DMS53 treated with DMSO at 0.1 percent for 48 hours (cell line): ENCODE results near the gene PRELID3B.

Source experiments
- DNase-seq: peaks from one replicate; lab custom pipeline; 2025; ENCODE audit not compliant: unreplicated experiment; lab: John Stamatoyannopoulos, UW

The PRELID3B gene

DNA sequence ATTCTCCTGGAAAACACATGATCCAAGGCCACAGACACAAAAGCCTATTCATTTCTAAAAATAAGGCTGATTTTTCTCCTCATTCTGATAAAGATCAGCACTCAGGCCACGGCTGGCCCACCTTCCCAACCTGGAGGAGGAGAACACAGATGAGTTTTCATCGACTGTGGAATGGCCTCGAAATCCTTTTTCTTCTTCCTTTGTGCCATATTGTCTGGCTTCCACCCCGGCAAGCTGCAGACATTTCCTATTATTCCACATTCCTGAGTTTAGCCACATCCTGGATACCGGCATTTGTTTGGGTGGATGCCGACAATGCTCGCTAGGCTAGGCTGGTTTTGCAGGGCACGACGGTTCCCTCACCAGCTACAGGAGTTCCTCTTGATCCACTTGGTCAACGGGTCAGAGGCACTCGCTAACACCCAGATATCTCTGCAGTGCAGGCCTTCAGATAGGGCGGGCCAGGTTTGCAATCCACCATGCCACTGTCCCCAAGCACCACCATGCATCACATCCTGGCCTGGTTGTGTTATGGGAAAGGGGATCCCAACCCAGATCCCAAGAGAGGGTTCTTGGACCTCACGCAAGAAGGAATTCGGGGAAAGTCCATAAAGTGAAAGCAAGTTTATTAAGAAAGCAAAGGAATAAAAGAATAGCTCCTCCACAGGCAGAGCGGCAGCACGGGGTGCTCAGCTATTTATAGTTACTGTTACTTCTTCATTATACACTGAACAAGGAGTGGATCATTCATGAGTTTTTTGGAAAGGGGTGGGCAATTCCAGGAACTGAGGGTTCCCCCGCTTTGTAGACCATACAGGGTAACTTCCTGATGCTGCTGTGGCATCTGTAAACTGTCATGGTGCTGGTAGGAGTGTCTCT lies 31.4 kb downstream of the PRELID3B start:
- no peak for DNase-seq

DNA sequence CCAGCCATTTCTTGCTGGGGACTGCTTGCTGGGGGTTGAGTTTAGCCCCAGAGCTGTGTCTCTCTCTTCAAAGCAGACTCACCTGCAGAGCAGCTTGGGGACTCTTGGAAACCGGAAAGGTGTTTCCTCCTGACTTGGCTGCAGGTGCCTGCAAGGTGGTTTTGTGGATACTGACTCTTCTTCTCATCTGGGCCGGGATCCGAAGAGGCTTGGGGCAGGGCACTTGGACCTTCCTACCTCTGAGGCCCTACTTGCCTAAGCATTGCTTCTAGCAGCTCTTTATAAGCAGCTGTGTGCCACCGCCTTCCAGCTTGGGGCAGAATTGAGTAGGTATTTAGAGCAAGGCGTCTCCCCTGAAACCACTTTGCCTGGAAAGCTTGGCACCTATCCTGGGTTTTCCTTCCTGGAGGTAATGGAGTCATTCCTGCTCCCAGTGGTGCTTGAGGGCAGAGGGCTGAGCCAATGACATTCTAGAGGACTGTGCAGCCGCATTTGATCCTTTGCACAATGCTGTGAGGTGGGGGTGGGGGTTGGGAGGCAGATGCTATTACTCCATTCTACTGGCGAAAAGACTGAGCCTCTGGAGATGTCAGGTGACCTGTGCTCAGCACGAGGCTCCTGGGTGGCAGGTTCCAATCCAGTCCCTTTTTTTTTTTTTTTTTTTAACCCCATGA lies 32.1 kb downstream of the PRELID3B start:
- DNase-seq, result no peak

DNA sequence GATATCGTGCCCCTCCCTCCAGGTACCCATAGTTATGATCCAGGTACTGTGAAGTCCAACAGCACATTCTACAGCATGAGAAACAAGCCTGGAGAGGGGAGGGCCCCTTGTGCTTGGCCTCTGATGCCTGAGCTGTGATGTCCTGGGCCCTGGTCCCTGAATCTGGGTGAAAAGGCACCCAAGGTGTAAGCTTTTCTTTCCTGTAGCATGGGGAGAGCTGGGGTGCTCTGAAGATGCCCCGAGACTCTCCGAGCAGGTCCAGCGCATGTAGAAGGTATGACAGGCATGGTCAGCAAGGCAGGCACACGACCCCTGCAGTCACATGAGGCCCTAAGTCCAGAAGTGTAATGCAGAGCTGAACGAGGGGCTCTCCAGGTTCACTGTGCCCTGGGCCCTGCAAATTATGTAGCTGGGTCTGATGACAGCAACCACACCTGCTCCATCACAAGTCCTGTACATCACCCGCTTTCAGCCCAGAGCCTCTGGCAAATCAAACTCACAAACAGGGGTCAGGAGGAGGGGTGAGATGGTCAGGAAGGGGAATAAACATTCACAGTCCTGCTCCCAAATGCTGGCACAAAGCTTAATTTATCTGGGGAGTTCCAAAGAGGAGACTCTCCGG lies 33.8 kb downstream of the PRELID3B start:
- no peak for DNase-seq

DNA sequence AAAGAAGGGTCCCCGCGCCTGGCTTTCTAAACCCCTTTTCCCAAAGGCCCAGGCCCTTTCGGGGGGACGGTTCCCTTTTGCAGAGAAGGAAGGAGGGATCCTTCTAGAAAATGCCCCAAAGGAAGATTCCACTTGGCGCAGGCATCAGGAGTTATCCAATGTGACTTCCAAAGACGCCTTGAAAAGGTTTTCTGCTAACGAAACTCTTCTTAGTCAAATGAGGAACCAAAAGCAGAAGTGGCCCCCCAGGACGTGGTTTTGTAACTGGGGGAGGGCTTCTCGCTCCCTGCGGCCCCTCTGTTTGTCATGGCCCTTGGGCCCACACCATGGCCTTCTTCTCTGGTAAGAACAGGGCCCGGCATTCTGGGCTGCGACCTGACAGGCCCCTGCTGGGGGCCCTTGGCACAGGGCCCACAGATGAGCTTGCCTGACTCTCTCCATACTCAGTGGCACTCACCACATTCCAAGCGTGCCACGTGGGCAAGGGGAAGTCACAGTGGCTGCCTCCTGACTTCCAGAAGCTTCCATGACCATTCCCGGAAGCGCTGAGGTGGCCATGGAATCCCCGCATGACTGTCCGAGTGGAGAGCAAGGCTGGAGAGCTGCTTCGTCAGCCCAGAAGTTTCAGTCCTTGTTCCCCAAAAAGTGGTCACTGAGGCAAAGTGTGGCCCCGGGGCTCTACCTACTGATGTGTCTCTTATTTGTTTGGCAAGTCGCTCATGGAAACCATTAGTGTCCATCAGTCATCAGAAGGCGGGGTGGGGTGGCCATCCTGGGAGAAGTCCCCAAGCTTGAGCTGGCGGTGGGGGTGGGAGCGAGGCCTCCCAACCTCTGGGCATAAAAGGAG lies 34.7 kb downstream of the PRELID3B start:
- no peak for DNase-seq

DNA sequence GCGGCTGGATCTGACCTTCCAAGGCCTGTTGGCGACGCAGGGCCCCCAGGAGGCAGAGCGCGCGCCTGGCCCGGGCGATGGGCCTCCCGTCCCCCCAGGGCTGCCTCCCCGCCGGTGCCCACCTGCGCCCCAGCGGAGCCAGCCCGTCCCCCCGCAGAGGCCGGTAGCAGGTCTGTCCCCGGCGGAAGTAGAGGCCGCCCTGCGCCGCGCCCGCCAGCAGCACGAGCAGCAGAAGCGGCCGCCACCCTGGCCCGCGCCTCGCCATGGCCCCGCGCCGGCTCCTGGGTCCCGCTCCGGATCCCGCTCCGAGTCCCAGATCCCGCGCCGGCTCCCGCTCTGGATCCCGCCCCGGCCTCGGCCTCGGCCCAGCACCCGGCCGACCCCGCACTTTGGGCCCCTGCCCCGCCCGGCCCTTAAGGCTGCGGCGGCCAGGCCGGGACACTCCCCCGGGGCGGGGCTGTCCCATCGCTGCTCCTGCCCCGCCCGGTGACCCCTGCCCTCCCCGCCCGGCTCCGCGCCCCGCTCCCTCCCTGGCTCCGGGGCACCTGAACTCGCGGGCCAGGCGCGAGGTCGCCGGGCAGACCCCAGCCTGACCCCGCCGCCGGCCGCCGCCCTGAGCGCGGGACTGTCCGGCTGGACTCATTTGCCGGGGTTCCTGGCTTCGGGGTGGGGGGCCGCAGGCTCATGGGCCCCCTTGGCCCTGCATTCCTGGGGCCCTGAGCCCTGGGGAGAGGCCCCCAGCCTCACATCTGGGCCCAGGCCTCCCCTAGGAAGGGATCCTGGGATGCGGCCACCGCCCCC lies 35.5 kb downstream of the PRELID3B start, which contains the start of gene CTSZ:
CTSZ (minus strand) TSS at position 391 of the 801 bp plus-strand sequence; CDS start at position 265, 126 bp downstream.
- DNase-seq, result no peak

DNA sequence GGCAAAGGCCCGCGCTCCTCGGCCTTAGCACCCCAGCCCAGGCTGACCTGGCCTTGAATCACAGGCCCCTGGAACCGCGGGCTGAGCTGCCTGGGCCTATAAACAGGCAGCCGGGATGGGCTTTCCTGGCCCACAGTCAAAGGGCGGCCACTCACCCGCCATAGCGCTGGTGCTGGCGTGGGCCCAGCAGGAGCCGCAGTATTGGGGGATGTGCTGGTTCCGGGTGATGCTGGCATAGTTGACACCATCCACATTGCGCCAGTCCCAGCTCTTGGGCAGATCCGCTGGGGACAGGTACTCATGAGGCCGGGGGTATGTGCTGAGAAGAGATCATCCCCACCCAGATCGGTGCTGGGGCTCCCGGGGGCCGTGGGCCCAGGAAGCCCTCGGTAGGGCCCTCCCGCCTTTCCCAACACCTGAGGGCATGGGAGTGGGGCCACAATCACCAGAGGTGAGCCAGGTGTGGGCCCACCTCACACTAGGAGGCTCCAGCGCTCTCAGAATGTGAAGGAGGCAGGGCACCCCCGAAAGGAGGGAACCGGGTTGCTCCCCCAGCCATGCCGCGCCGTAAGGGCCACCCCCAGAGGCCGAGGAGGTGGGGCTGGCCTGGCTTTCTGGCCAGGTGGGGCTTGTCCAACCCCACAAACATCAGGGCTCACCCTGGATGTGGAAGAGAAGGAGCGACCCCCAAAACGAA lies 36.3 kb downstream of the PRELID3B start:
- no peak for DNase-seq

DNA sequence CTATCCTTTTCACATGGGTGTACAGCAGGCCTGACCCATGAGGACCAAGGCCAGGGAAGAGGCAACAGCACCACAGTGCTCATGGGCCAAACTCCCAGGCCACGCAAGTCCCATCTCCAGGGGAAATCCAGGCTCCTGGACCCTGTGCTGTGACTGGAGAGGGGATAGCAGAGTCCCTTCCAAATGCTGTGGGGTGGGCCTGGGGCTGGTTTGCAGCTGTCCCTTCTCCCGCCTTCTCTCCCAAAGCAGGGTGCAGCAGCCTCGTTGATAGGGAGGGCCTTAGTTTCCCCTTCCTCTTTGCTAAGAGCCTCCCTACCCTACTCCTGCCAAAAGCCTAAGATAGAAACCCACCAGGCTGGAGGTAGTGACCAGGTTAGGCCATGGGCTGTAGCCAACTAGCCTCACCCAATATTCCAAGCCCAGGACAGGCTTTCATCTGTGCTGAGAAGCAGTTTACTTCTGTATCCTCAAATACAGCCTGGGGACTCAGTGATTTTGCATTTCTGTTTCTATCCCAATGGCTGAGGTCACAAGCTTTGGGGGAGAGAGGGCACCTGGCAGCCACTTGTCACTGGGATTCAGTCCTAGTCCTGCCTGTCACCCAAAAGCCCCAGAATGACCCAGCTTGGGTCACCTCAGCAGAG lies 36.9 kb downstream of the PRELID3B start:
- no peak for DNase-seq

DNA sequence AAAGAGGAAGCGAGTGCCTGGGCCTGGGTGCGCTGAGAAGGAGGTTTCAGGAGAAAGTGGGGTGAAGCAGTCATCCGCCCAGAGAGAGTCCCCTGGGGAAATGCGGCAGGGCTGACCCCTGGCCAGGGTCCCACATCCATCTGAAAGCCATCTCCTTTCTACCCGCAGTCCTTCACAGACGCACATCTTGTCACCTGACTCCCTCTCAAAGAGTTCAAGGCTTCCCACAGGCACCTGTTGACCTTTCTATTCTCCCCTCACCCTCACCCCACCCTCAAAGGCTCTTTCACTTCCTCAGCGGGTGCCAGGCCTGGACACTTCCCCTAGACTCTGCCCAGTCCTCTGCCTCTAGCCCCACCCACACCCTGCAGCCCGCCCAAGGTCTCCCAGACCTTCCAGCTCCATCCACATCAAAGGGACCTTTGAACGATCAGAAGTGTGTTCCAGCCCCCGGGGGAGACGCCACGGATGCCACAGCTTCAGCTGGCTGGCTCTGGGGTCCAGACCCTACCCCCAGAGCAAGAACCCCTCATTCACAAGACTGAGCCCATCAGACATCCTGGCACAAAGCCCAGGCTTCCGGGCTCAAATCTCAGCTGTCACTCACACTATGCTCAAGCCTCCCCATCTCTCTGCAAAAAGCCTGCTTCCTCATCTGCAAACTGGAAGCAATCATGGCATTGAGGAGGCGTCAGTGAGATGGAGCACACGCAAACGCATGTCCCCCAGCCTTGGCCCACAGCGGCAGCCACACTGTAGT lies 37.6 kb downstream of the PRELID3B start:
- DNase-seq, result no peak

DNA sequence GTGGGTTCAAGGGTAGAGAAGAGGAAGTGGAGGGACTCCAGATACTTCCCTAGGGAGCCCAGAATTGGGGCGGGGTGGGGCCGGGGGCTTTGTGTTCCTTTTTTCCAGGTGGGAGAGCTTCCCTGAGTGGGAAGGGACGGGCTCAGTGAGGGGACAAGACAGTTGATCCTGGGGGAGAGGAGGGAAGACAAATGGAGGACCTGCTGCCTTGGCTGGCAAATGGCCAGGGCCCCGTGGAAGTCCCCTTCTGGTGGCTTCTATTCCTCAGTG lies 38.2 kb downstream of the PRELID3B start:
- DNase-seq, result no peak

DNA sequence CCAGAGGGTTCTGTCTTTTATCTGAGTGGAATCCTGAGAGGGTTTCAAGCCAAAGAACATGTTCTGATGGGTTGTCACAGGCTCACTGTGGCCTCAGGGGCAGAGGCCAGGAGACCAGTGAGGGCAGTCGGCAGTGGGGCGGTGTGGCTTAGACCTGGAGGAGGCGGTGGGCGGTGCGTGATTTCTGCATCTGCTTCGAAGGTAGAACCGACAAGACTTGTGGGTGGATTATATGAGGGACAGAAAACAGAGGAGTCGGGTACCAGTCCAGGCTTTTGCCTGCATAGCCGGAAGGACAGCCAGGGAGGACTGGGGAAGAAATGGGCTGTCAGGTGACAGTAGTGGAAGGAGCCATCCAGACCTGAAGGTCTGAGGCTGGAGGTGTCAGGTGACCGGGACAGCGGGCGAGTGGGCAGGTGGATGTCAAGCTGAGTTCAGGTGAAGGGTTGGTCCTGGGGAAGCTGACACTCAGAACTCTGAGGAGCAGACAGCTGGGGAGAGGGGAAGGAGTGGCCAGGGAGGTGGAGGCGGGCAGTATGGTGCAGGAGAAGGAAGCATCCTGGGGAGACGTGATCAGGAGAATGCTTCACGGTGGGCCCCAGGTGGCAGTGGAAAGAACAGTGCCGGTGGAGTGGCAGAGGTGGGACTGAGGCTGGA lies 38.6 kb downstream of the PRELID3B start:
- DNase-seq, result no peak

DNA sequence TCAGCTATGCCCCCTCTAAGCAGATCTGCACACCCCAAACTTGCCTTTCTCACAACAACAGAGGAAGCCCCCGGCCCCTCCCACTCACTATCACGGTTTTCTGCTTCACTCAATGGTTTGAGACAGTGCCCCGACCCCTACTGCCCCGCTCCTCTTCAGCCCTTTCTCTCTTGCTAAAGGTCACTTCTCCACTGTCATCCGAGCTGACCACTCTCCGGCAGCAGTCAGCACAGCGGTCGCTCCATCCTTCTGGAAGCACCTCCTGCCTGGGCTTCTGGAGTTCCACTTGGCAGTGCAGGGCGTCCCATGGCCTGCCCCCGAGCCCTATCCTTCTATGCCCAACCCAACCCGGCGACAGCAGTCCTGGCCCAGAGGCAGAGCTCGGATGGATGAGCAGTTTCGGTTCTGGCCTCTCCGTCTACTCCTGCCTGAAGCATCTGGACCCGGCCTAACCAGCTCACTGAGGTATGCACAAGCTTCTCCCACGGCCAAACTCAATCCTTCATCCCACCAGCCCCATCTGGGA lies 39.6 kb downstream of the PRELID3B start:
- no peak for DNase-seq

DNA sequence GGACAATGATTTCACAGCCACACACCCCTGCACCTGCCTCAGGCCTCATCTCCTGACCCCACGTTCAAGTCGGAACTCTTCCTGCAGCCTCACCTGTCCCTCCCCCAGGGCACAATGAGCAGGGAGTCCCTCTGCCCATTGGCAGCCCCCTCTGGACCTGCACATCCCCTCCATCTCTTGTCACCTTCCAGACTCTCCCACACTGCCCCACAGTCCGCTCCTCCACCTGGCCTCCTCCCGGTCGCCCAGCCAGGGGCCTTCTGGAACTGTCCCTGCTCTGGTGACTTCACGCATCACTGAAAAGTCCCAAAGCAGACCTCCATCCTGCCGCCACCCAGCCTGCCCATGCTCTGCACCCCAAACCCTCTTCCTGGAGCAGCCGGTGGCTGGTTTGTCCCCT lies 40.2 kb downstream of the PRELID3B start:
- no peak for DNase-seq

DNA sequence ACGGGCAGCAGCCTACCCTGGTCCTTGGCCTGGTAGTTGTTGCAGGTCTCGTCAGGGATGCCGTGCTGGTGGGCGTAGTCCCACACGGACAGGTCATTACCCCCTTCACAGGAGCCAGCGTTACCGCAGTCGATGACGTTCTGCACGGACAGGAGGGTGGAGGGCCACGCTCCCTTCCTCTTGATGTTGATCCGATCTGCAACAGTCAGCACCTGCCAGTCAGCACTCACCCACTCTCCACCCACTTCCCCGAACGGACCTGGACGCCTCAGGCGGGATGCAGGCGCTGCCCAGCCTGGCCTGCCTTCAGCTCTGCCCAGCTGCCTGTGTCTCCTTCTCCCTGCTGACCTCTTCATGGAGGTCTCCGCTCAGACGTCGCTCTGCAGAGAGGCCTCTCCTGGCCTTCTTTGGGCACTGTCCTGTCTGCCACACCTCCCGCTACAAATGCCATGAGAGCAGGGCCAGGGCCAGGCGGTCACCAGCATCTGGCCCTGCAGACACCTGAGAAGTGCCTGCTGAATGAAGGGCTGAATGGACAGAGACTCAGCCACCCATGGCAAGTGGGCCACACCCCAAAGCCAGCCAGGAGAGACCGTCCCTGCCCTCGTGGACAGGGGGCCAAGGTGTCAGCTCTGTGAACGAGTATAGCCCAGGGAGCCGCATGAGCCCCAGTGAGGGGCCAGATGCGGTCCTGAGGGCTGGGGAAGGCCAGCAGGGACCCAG lies 41.0 kb downstream of the PRELID3B start:
- DNase-seq, result no peak

DNA sequence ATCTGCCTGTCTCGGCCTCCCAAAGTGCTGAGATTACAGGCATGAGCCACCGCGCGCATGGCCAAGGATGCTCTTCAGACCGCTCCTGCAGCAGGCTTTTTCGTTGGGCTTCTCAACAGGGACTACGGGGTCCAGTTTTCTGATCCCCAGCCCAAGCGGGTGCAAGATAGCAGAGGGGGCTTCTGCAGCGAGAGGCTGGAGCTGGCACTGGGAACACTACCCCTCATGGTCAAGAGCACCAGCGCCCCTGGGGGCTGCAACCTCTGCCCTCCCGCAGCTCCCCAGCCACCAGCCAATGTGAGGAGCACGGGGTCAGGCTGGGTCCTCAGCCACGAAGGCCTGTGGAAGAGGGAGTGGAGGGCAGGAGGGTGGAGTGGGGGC lies 41.5 kb downstream of the PRELID3B start:
- no peak for DNase-seq

DNA sequence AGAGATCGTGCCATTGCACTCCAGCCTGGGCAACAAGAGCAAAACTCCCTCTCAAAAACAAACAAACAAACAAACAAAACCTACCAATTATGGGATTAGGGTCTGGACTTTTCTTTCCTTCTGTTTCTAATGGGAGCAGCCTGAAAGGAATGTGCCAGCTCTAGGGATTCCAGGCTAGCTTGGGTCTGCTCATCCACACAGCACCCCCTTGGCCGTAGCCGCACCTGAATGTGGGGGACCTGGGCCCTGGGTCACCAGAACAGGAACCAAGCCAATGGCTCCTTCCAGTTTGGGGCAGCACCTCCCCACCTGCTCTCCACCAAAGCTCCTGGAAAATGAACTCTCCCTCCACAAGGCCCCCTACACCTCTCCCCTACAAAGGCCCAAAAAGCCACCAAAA lies 42.3 kb downstream of the PRELID3B start:
- DNase-seq, result no peak

DNA sequence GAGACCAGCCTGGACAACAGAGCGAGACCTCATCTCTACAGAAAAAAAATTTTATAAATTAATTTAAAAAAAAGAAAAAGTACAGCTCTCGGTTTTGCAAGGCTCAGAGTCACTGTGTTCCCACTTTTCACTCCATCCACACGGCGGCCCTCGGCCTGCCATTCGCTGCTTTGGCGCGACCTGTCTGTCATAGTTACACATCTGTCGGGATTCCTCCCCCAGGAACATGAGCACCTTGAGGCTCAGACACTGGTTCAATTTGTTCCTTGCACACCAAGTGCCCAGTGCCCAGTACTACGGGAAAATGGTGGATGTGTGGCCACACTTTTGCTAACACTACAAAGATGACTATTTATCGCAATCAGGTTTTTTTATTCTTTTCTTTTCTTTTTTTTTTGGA lies 43.9 kb downstream of the PRELID3B start:
- DNase-seq, result no peak

DNA sequence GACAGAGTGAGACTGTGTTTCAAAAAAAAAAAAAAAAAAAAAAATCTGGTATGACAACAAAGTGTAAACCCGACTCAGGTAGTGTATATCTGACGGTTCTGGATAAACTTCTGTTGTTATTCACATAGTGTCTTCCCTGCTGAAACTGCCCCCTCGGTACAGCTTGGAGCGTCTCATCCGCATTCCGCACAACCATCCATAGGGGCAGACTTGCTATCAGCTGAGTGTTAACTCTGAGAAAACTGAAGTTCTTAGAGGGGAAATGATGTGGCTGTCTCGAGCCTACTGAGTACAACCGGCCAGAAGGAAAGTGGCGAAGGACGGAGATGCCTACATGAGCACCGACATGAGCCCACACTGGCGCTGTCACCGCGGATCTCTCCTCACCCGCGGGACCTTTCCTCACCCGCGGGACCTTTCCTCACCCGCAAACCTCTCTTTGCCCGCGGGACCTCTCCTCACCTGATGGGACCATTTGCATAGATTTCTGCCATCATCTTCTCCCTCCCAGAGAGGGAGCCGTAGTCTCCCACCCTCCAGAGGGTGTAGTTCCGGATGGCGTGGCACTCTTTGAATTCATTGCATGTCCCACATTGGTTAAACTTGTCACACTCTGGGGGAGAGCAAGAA lies 45.3 kb downstream of the PRELID3B start:
- no peak for DNase-seq
